Mammary epithelial cell (primary cell): ENCODE results near the gene RABL6.
A peak's percentile ranks its signal among the peaks of the same experiment; 100 is the strongest.

ENCODE experiments used
- CTCF ChIP-seq, 2 donors: IDR thresholded peaks in 1 of 2; conservative IDR thresholded peaks in 1 of 2; 2 replicates each; pipeline ENCODE4 v1.5.1; 2011 to 2012; ENCODE audit warnings: inconsistent platforms in 2 of 2, low read length in 2 of 2, mild to moderate bottlenecking in 2 of 2, control low read depth in 1 of 2, low read depth in 1 of 2; ENCODE audit not compliant: insufficient read depth in 1 of 2; ENCODE audit errors: extremely low read depth in 1 of 2
- EZH2 ChIP-seq: IDR thresholded peaks from 2 replicates; pipeline ENCODE4 v1.6.1; 2012; ENCODE audit warnings: low read length, inconsistent platforms, borderline replicate concordance

- TF ChIP-seq CTCF (conservative IDR thresholded peaks at IDR 0.05 in 1 of 2, IDR thresholded peaks at IDR 0.05 in 1 of 2; ENCODE audit: extremely low read depth in 1 of 2, insufficient read depth in 1 of 2, low read depth in 1 of 2, low read length in 2 of 2) = peak; percentile 12 to 27
- TF ChIP-seq EZH2 = no peak
These were observed 23.3 kb upstream of the RABL6 start for GRCh38 chr9:136784249-136784996.
